ENCODE measurements around the gene SLC46A1. TPM values are rescaled to one million over a fixed set of nuclear protein-coding genes. Genes with fewer than 3 reads are reported as not detected.
"Not testable (repeated sequence)": the region's sequence is repeated elsewhere in the genome, so short reads cannot be mapped to it uniquely, and the experiment has no call there.

Gene SLC46A1
- polyA plus RNA-seq, 3 donors: 1.5 to 6.3 (median 1.7) TPM

DNA sequence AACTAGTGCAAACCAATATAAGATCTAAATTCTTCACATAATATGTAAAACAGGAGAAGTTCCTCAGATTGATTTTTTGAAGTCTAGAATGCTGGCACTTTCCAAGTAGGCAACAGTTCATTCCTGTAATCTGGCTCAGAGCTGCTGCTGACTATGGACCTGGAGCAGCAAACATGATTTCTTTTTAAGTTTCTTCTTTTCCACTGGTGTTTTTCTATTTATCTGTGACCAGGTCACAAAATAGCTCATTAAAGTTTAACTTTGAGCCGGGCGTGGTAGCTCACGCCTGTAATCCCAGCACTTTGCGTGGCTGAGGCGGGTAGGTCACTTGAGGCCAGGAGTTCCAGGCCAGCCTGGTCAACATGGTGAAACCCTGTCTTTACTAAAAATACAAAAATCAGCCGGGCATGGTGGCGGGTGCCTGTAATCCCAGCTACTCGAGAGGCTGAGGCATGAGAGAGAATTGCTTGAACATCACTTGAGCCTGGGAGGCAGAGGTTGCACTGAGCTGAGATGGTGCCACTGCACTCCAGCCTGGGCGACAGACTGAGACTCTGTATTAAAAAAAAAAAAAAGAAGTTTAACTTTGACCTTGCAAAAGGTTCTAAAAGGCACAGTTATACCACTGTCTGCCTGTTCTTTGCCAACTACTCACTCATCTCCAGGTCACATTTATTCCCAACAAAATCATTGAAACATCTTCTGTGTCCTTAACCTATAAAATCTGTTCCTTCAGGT is 38.1 kb upstream of the SLC46A1 start:
- Mint-ChIP-seq H3K9me3 (peaks cover 0 to 7% (median 4%) of the 10 kb centered on the region in 7 donors), H3K27me3 (ENCODE audit: low read depth in 3 of 3) (peaks cover 0 to 5% (median 0%) of the 10 kb centered on the region in 3 donors), H3K4me1 (peaks cover 10% of the 10 kb centered on the region), H3K27ac (no peak overlapping the region), H3K36me3 (no peaks in the 10 kb centered on the region), H3K4me3 (no peak overlapping the region)
- Histone ChIP-seq H3K4me2 (replicated peaks; ENCODE audit: extremely low read depth, low read length, poor library complexity, severe bottlenecking) (no peak overlapping the region), H3K4me1 (ENCODE audit: control insufficient read depth in 1 of 2, insufficient read depth in 2 of 2, low read length in 2 of 2) (peaks cover 0 to 5% of the 10 kb centered on the region in 2 donors), H3K36me3 (replicated peaks in 1 of 2; ENCODE audit: control insufficient read depth in 1 of 2, insufficient read depth in 2 of 2, low read length in 2 of 2) (no peaks in the 10 kb centered on the region), H2AFZ (ENCODE audit: insufficient read depth, low read depth, low read length, poor library complexity, severe bottlenecking) (no peak overlapping the region), H3K79me2 (ENCODE audit: insufficient read depth, low read length) (no peaks in the 10 kb centered on the region), H3K27me3 (ENCODE audit: control insufficient read depth in 2 of 2, insufficient read depth in 2 of 2, low read length in 2 of 2) (no peaks in the 10 kb centered on the region), H3K9me3 (replicated peaks in 1 of 2; ENCODE audit: control insufficient read depth in 1 of 2, insufficient read depth in 1 of 2, low read length in 2 of 2) (peaks cover 0 to 5% of the 10 kb centered on the region in 2 donors), H3K4me3 (replicated peaks in 1 of 3; ENCODE audit: low read depth in 2 of 3, low read length in 3 of 3) (no peak overlapping the region), H4K20me1 (ENCODE audit: insufficient read depth, low read length) (no peaks in the 10 kb centered on the region), H3K9ac (ENCODE audit: insufficient read depth, low read length, poor library complexity, severe bottlenecking) (no peak overlapping the region), H3K27ac (ENCODE audit: low read depth in 1 of 2, low read length in 2 of 2) (no peak overlapping the region)
- DNase-seq: no peak
- 96% methylated on average over 7 of the region's 9 CpGs for WGBS (ENCODE audit: insufficient coverage)
- intact Hi-C loops (cut with micrococcal nuclease): no loop called here
- no peak for TF ChIP-seq CTCF (IDR thresholded peaks at IDR 0.05)

DNA sequence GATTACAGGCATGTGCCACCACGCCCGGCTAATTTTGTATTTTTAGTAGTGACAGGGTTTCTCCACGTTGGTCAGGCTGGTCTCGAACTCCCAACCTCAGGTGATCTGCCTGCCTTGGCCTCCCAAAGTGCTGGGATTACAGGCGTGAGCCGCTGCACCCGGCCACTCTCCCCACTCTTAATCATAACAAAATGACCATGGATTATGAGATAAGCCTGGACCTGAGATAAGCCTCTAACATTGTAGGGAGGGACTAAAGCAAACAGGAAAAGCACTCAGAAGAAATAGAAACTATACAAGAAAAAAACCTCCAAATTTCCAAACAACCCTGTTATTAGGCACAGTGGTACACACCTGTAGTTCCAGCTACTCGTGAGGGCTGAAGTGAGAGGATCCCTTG is 28.3 kb upstream of the SLC46A1 start:
- H3K4me2 ChIP-seq (replicated peaks; ENCODE audit: extremely low read depth, low read length, poor library complexity, severe bottlenecking); DNase-seq; H3K4me3 Mint-ChIP-seq; H3K9me3 Mint-ChIP-seq; H3K36me3 Mint-ChIP-seq; H4K20me1 ChIP-seq (ENCODE audit: insufficient read depth, low read length); H3K79me2 ChIP-seq (ENCODE audit: insufficient read depth, low read length); H3K4me1 Mint-ChIP-seq; H3K4me1 ChIP-seq (ENCODE audit: control insufficient read depth in 1 of 2, insufficient read depth in 2 of 2, low read length in 2 of 2); H2AFZ ChIP-seq (ENCODE audit: insufficient read depth, low read depth, low read length, poor library complexity, severe bottlenecking); H3K27ac Mint-ChIP-seq; H3K27ac ChIP-seq (ENCODE audit: low read depth in 1 of 2, low read length in 2 of 2); H3K9me3 ChIP-seq (replicated peaks in 1 of 2; ENCODE audit: control insufficient read depth in 1 of 2, insufficient read depth in 1 of 2, low read length in 2 of 2); H3K36me3 ChIP-seq (replicated peaks in 1 of 2; ENCODE audit: control insufficient read depth in 1 of 2, insufficient read depth in 2 of 2, low read length in 2 of 2); H3K4me3 ChIP-seq (replicated peaks in 1 of 3; ENCODE audit: low read depth in 2 of 3, low read length in 3 of 3); intact Hi-C loops (cut with micrococcal nuclease); H3K27me3 ChIP-seq (ENCODE audit: control insufficient read depth in 2 of 2, insufficient read depth in 2 of 2, low read length in 2 of 2); H3K9ac ChIP-seq (ENCODE audit: insufficient read depth, low read length, poor library complexity, severe bottlenecking): not testable (repeated sequence)
- peaks cover 0 to 11% (median 3%) of the 10 kb centered on the region in 3 donors for H3K27me3 Mint-ChIP-seq (ENCODE audit: low read depth in 3 of 3)
- WGBS (ENCODE audit: insufficient coverage): no CpG with 5 or more reads among the region's 8 CpGs

Data from CD14-positive monocyte (primary cell).